IPS-18a (cell line): Measurements from ENCODE around the gene CREG2.

Experiments used
- H3K27ac ChIP-seq: one replicate; pipeline ENCODE4 v1.5.1; 2013; ENCODE audit warnings: low read length
- H3K27me3 ChIP-seq: one replicate; pipeline ENCODE4 v1.6.1; 2013; ENCODE audit warnings: mild to moderate bottlenecking, low read length; ENCODE audit not compliant: control insufficient read depth, insufficient read depth
- H3K36me3 ChIP-seq: one replicate; pipeline ENCODE4 v1.6.1; 2013; ENCODE audit warnings: low read depth, low read length; ENCODE audit not compliant: control insufficient read depth
- H3K4me1 ChIP-seq: one replicate; pipeline ENCODE4 v1.6.1; 2013; ENCODE audit warnings: low read depth, low read length; ENCODE audit not compliant: control insufficient read depth
- H3K4me3 ChIP-seq: one replicate; pipeline ENCODE4 v1.5.1; 2013; ENCODE audit warnings: low read length
- H3K9ac ChIP-seq: one replicate; pipeline ENCODE4 v1.6.1; 2013; ENCODE audit warnings: mild to moderate bottlenecking, low read length, moderate library complexity
- H3K9me3 ChIP-seq: one replicate; pipeline ENCODE4 v1.6.1; 2013; ENCODE audit warnings: low read depth, low read length; ENCODE audit not compliant: control insufficient read depth

The CREG2 gene

GRCh38 chr2:101364878-101365277 lies 22.4 kb downstream of the CREG2 start:
- Histone ChIP-seq H3K9me3 (no peaks in the 10 kb centered on the region), H3K36me3 (no peaks in the 10 kb centered on the region), H3K9ac (no peak overlapping the region), H3K27ac (no peak overlapping the region), H3K4me1 (peaks cover 15% of the 10 kb centered on the region), H3K27me3 (no peaks in the 10 kb centered on the region), H3K4me3 (no peak overlapping the region)

GRCh38 chr2:101362777-101363176 lies 24.5 kb downstream of the CREG2 start:
- Histone ChIP-seq H3K4me1 (peaks cover 19% of the 10 kb centered on the region), H3K9me3 (no peaks in the 10 kb centered on the region), H3K4me3 (no peak overlapping the region), H3K27ac (no peak overlapping the region), H3K36me3 (no peaks in the 10 kb centered on the region), H3K9ac (no peak overlapping the region), H3K27me3 (no peaks in the 10 kb centered on the region)

- Histone ChIP-seq H3K4me1 (peaks cover 19% of the 10 kb centered on the region), H3K9me3 (no peaks in the 10 kb centered on the region), H3K4me3 (no peak overlapping the region), H3K27ac (no peak overlapping the region), H3K36me3 (no peaks in the 10 kb centered on the region), H3K9ac (no peak overlapping the region), H3K27me3 (no peaks in the 10 kb centered on the region)
Measured at GRCh38 chr2:101362316-101362715, 25.0 kb downstream of the CREG2 start.

GRCh38 chr2:101361522-101361921 lies 25.8 kb downstream of the CREG2 start:
- Histone ChIP-seq H3K4me1 (peaks cover 19% of the 10 kb centered on the region), H3K27ac (no peak overlapping the region), H3K4me3 (no peak overlapping the region), H3K9ac (no peak overlapping the region), H3K27me3 (no peaks in the 10 kb centered on the region), H3K9me3 (no peaks in the 10 kb centered on the region), H3K36me3 (no peaks in the 10 kb centered on the region)

GRCh38 chr2:101361121-101361520 lies 26.2 kb downstream of the CREG2 start:
- H3K9me3 ChIP-seq: no peaks in the 10 kb centered on the region
- no peak overlapping the region for H3K27ac ChIP-seq
- H3K27me3 ChIP-seq: no peaks in the 10 kb centered on the region
- H3K4me1 ChIP-seq: peaks cover 19% of the 10 kb centered on the region
- H3K4me3 ChIP-seq: no peak overlapping the region
- H3K9ac ChIP-seq: no peak overlapping the region
- no peaks in the 10 kb centered on the region for H3K36me3 ChIP-seq

- Histone ChIP-seq H3K4me1 (peaks cover 19% of the 10 kb centered on the region), H3K36me3 (no peaks in the 10 kb centered on the region), H3K9ac (no peak overlapping the region), H3K27ac (no peak overlapping the region), H3K4me3 (no peak overlapping the region), H3K27me3 (no peaks in the 10 kb centered on the region), H3K9me3 (no peaks in the 10 kb centered on the region)
Measured at GRCh38 chr2:101360232-101360631, 27.1 kb downstream of the CREG2 start.

GRCh38 chr2:101359410-101359954 lies 27.8 kb downstream of the CREG2 start:
- H3K9me3 ChIP-seq: no peaks in the 10 kb centered on the region
- no peaks in the 10 kb centered on the region for H3K36me3 ChIP-seq
- H3K27me3 ChIP-seq: no peaks in the 10 kb centered on the region
- peaks cover 19% of the 10 kb centered on the region for H3K4me1 ChIP-seq
- no peak overlapping the region for H3K9ac ChIP-seq
- no peak overlapping the region for H3K4me3 ChIP-seq
- H3K27ac ChIP-seq: no peak overlapping the region

GRCh38 chr2:101357376-101357775 lies 29.9 kb downstream of the CREG2 start:
- H3K9me3 ChIP-seq: no peaks in the 10 kb centered on the region
- H3K4me1 ChIP-seq: peaks cover 16% of the 10 kb centered on the region
- H3K27ac ChIP-seq: no peak overlapping the region
- H3K9ac ChIP-seq: no peak overlapping the region
- no peaks in the 10 kb centered on the region for H3K27me3 ChIP-seq
- H3K36me3 ChIP-seq: no peaks in the 10 kb centered on the region
- H3K4me3 ChIP-seq: no peak overlapping the region

- Histone ChIP-seq H3K9me3 (no peaks in the 10 kb centered on the region), H3K4me1 (peaks cover 9% of the 10 kb centered on the region), H3K36me3 (no peaks in the 10 kb centered on the region), H3K4me3 (no peak overlapping the region), H3K9ac (no peak overlapping the region), H3K27ac (no peak overlapping the region), H3K27me3 (no peaks in the 10 kb centered on the region)
Measured at GRCh38 chr2:101356521-101356920, 30.8 kb downstream of the CREG2 start.

GRCh38 chr2:101356055-101356454 lies 31.2 kb downstream of the CREG2 start:
- Histone ChIP-seq H3K27ac (no peak overlapping the region), H3K9me3 (no peaks in the 10 kb centered on the region), H3K36me3 (no peaks in the 10 kb centered on the region), H3K4me3 (no peak overlapping the region), H3K27me3 (no peaks in the 10 kb centered on the region), H3K4me1 (peaks cover 9% of the 10 kb centered on the region), H3K9ac (no peak overlapping the region)

GRCh38 chr2:101355401-101356054 lies 31.8 kb downstream of the CREG2 start:
- no peak overlapping the region for H3K4me3 ChIP-seq
- peaks cover 9% of the 10 kb centered on the region for H3K4me1 ChIP-seq
- H3K9ac ChIP-seq: no peak overlapping the region
- H3K9me3 ChIP-seq: no peaks in the 10 kb centered on the region
- no peaks in the 10 kb centered on the region for H3K27me3 ChIP-seq
- H3K36me3 ChIP-seq: no peaks in the 10 kb centered on the region
- H3K27ac ChIP-seq: no peak overlapping the region
